Suppressor macrophage treated with lipopolysaccharide for 1 hour (primary cell): ENCODE data around the gene LRRC2.

Experiments used
- DNase-seq, 3 donors: peaks; one replicate each; pipeline ENCODE4 v3.0.0-alpha.2; 2020 to 2022

Gene LRRC2

GRCh38 chr3:46472736-46473135 lies 93.4 kb downstream of the LRRC2 start:
- no peak for DNase-seq

GRCh38 chr3:46471371-46471914 lies 94.7 kb downstream of the LRRC2 start:
- no peak for DNase-seq

GRCh38 chr3:46470831-46471230 lies 95.3 kb downstream of the LRRC2 start:
- DNase-seq = no peak

- DNase-seq = peak in 1 of 3 donors; percentile 32
Observed at GRCh38 chr3:46469680-46470357, 96.3 kb downstream of the LRRC2 start.

GRCh38 chr3:46468753-46469600 lies 97.1 kb downstream of the LRRC2 start:
- no peak for DNase-seq

GRCh38 chr3:46467562-46467961 lies 98.5 kb downstream of the LRRC2 start:
- DNase-seq = no peak

GRCh38 chr3:46466871-46467403 lies 99.2 kb downstream of the LRRC2 start:
- DNase-seq = no peak

GRCh38 chr3:46466273-46466672 lies 99.8 kb downstream of the LRRC2 start:
- no peak for DNase-seq
